CD14-positive monocyte (primary cell): ENCODE measurements around the gene MGAT4D. TPM values are rescaled to one million over a fixed set of nuclear protein-coding genes. Genes with fewer than 3 reads are reported as not detected.
A peak's percentile ranks its signal among the peaks of the same experiment; 100 is the strongest.

Source experiments
- DNase-seq, 3 donors: peaks; one replicate each; pipeline ENCODE4 v3.0.0-alpha.2; 2011 to 2022
- H2AFZ ChIP-seq: 2 replicates; pipeline ENCODE4 v1.6.0; 2012; ENCODE audit warnings: mild to moderate bottlenecking, low read depth, low read length, inconsistent platforms; ENCODE audit not compliant: insufficient read depth, poor library complexity, severe bottlenecking
- H3K27ac ChIP-seq, 2 donors: 1 replicate in 1 of 2; 2 replicates in 1 of 2; pipeline ENCODE4 v1.5.1; 2012 to 2013; ENCODE audit warnings: low read length in 2 of 2, control low read depth in 1 of 2, inconsistent platforms in 1 of 2, low read depth in 1 of 2, mild to moderate bottlenecking in 1 of 2
- H3K27me3 ChIP-seq, 2 donors: one replicate each; pipeline versions ENCODE4 v1.6.0 to v1.6.1; 2011 to 2013; ENCODE audit warnings: low read length in 2 of 2; ENCODE audit not compliant: control insufficient read depth in 2 of 2, insufficient read depth in 2 of 2
- H3K36me3 ChIP-seq, 2 donors: replicated peaks in 1 of 2; 1 replicate in 1 of 2; 2 replicates in 1 of 2; pipeline versions ENCODE4 v1.5.1 to v1.6.1; 2012 to 2013; ENCODE audit warnings: low read length in 2 of 2, control low read depth in 1 of 2, inconsistent platforms in 1 of 2, mild to moderate bottlenecking in 1 of 2; ENCODE audit not compliant: insufficient read depth in 2 of 2, control insufficient read depth in 1 of 2
- H3K4me1 ChIP-seq, 2 donors: 1 replicate in 1 of 2; 2 replicates in 1 of 2; pipeline versions ENCODE4 v1.5.1 to v1.6.1; 2012 to 2013; ENCODE audit warnings: low read length in 2 of 2, control low read depth in 1 of 2, inconsistent platforms in 1 of 2, mild to moderate bottlenecking in 1 of 2, moderate library complexity in 1 of 2; ENCODE audit not compliant: insufficient read depth in 2 of 2, control insufficient read depth in 1 of 2
- H3K4me2 ChIP-seq: replicated peaks from 2 replicates; pipeline ENCODE3; 2012; ENCODE audit warnings: low read length, moderate library complexity, mild to moderate bottlenecking; ENCODE audit not compliant: poor library complexity, severe bottlenecking; ENCODE audit errors: extremely low read depth
- H3K4me3 ChIP-seq, 3 experiments: fragments of 200-600 bp in 1 of 3; sonication (generic) in 1 of 3; replicated peaks in 1 of 3; 1 replicate in 2 of 3; 2 replicates in 1 of 3; pipeline ENCODE4 v1.5.1; 2011 to 2013; ENCODE audit warnings: low read length in 3 of 3, mild to moderate bottlenecking in 3 of 3, control low read depth in 2 of 3, low read depth in 2 of 3, inconsistent platforms in 1 of 3, moderate library complexity in 1 of 3
- H3K79me2 ChIP-seq: 2 replicates; pipeline ENCODE4 v1.6.0; 2012; ENCODE audit warnings: mild to moderate bottlenecking, control low read depth, inconsistent platforms, low read length, moderate library complexity; ENCODE audit not compliant: insufficient read depth
- H3K9ac ChIP-seq: 2 replicates; pipeline ENCODE4 v1.6.0; 2017; ENCODE audit warnings: low read length, mild to moderate bottlenecking; ENCODE audit not compliant: insufficient read depth, poor library complexity, severe bottlenecking
- H3K9me3 ChIP-seq, 2 donors: replicated peaks in 1 of 2; 1 replicate in 1 of 2; 2 replicates in 1 of 2; pipeline versions ENCODE4 v1.5.1 to v1.6.1; 2012 to 2013; ENCODE audit warnings: low read length in 2 of 2, control low read depth in 1 of 2; ENCODE audit not compliant: control insufficient read depth in 1 of 2, insufficient read depth in 1 of 2
- H4K20me1 ChIP-seq: 2 replicates; pipeline ENCODE4 v1.6.0; 2012; ENCODE audit warnings: mild to moderate bottlenecking, low read length, control low read depth, moderate library complexity; ENCODE audit not compliant: insufficient read depth
- H3K27ac Mint-ChIP-seq, 7 donors: one replicate each; pipeline ENCODE4 v1.8.0; 2020; ENCODE audit warnings: mild to moderate bottlenecking in 7 of 7, mixed read lengths in 7 of 7, moderate library complexity in 6 of 7, inconsistent platforms in 2 of 7
- H3K27me3 Mint-ChIP-seq, 3 donors: one replicate each; pipeline ENCODE4 v1.8.0; 2021 to 2022; ENCODE audit warnings: low read depth in 3 of 3, mild to moderate bottlenecking in 3 of 3, mixed read lengths in 3 of 3, moderate library complexity in 3 of 3, inconsistent platforms in 1 of 3
- H3K36me3 Mint-ChIP-seq, 2 donors: one replicate each; pipeline ENCODE4 v1.8.0; 2020; ENCODE audit warnings: mixed read lengths in 2 of 2, inconsistent platforms in 1 of 2, mild to moderate bottlenecking in 1 of 2
- H3K4me1 Mint-ChIP-seq: one replicate; pipeline ENCODE4 v1.8.0; 2020; ENCODE audit warnings: mild to moderate bottlenecking, mixed read lengths
- H3K4me3 Mint-ChIP-seq, 2 donors: one replicate each; pipeline ENCODE4 v1.8.0; 2020; ENCODE audit warnings: mild to moderate bottlenecking in 2 of 2, mixed read lengths in 2 of 2, moderate library complexity in 1 of 2
- H3K9me3 Mint-ChIP-seq, 7 donors: one replicate each; pipeline ENCODE4 v1.8.0; 2020 to 2022; ENCODE audit warnings: mixed read lengths in 7 of 7, mild to moderate bottlenecking in 6 of 7, moderate library complexity in 6 of 7, inconsistent platforms in 2 of 7
- WGBS: methylation state at CpG from one replicate; pipeline ENCODE4 v1.1.5; 2013; ENCODE audit warnings: missing lambda C conversion rate; ENCODE audit not compliant: insufficient coverage; 5-methylcytosine and 5-hydroxymethylcytosine counted together
- intact Hi-C, 2 donors: fragments of 100-400 bp; cut with micrococcal nuclease; formaldehyde crosslinking; loops; one replicate each; pipeline versions ENCODE4 v1.15.0 to v1.15.1; 2023
- polyA plus RNA-seq, 3 donors: library from polyadenylated mRNA; depleted of rRNA in 1 of 3; unstranded in 2 of 3; stranded (reverse) in 1 of 3; fragments of 300-500 nt in 2 of 3; fragments of >200 nt in 1 of 3; fragmentation: Illumina TruSeq in 2 of 3; gene quantifications; 1 replicate in 2 of 3; 2 replicates in 1 of 3; pipeline ENCODE4 v1.2.3, GENCODE V29; 2012 to 2021
- TF ChIP-seq, protein P1 (sequence below): fragments of 200-600 bp; IDR thresholded peaks from one replicate; pipeline ENCODE4 v1.8.0; 2022; ENCODE audit warnings: antibody characterized with exemption, mild to moderate bottlenecking

The MGAT4D gene
- polyA plus RNA-seq, 3 donors, result not detected

DNA sequence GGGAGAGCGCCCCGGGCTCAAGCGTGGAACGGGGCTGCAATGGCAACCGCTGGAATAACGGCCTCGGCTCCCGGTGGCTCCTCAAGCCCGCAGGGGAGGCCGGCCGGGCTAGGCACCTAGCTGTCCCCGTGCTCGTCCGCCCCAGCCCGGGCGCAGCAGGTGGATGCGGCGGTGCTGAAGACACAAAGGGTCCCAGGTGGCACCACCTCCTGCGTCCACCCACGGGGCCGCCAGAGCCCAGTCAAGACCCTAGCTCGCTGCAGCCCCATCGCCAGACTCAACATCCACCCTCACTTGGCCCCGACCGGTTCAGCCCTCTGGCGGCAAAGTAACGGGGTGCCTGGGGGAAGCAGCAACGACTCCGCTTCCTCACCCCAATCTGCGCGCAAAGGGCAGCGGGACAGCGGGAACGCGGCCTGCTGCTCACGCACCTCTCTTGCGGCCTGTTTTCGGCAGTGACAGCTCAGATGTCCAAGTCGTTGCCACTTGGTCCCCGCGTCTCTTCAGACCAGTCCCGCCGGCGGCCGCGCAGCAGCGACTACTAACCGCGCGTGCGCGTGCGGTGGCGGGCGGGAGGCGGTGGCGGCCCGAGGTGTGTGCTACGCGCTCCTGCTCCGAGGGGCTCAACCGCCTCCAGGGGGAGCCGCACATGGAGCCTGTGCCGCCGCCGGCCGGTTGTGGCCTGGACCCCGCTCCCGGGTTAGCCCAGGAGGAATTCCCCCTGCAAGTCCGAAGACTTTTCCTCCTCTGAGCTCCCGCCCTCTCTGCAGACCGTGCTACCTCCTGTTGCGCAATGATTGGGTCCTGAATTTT lies 70.8 kb downstream of the MGAT4D start, which contains the start of gene CLGN:
Gene CLGN, minus strand, starts transcription at position 543 of the 813 bp plus-strand sequence. CDS start 14,570 bp downstream, outside the sequence.
- peak within 1 kb of the TSS; percentile 88 to 93 for H3K4me3 Mint-ChIP-seq
- intact Hi-C loops, result no loop called here
- Histone ChIP-seq H3K27ac (no peak within 1 kb of the TSS), H3K79me2 (no peaks in the 10 kb centered on the region), H3K4me2 (peak within 1 kb of the TSS; percentile 96), H3K4me1 (peaks cover 10 to 14% of the 10 kb centered on the region in 2 donors), H3K36me3 (no peaks in the 10 kb centered on the region), H3K9me3 (no peaks in the 10 kb centered on the region), H2AFZ (peak within 1 kb of the TSS; percentile 93), H3K27me3 (peaks cover 0 to 4% of the 10 kb centered on the region in 2 donors), H3K9ac (peak within 1 kb of the TSS; percentile 47), H3K4me3 (peak within 1 kb of the TSS; percentile 49 to 86 (median 61)), H4K20me1 (no peaks in the 10 kb centered on the region)
- no peaks in the 10 kb centered on the region for H3K36me3 Mint-ChIP-seq
- H3K4me1 Mint-ChIP-seq, result peaks cover 13% of the 10 kb centered on the region
- TF ChIP-seq, protein P1, sequence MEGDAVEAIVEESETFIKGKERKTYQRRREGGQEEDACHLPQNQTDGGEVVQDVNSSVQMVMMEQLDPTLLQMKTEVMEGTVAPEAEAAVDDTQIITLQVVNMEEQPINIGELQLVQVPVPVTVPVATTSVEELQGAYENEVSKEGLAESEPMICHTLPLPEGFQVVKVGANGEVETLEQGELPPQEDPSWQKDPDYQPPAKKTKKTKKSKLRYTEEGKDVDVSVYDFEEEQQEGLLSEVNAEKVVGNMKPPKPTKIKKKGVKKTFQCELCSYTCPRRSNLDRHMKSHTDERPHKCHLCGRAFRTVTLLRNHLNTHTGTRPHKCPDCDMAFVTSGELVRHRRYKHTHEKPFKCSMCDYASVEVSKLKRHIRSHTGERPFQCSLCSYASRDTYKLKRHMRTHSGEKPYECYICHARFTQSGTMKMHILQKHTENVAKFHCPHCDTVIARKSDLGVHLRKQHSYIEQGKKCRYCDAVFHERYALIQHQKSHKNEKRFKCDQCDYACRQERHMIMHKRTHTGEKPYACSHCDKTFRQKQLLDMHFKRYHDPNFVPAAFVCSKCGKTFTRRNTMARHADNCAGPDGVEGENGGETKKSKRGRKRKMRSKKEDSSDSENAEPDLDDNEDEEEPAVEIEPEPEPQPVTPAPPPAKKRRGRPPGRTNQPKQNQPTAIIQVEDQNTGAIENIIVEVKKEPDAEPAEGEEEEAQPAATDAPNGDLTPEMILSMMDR, result peak; percentile 29
- WGBS, result under 1% methylated on average over 69 of the region's 73 CpGs
- H3K27me3 Mint-ChIP-seq, result peaks cover 4 to 10% (median 8%) of the 10 kb centered on the region in 3 donors
- H3K9me3 Mint-ChIP-seq, result no peaks in the 10 kb centered on the region
- DNase-seq, result peak; percentile 18 to 39 (median 29)
- peak within 1 kb of the TSS in 2 of 7 donors; percentile 46 to 64 for H3K27ac Mint-ChIP-seq

DNA sequence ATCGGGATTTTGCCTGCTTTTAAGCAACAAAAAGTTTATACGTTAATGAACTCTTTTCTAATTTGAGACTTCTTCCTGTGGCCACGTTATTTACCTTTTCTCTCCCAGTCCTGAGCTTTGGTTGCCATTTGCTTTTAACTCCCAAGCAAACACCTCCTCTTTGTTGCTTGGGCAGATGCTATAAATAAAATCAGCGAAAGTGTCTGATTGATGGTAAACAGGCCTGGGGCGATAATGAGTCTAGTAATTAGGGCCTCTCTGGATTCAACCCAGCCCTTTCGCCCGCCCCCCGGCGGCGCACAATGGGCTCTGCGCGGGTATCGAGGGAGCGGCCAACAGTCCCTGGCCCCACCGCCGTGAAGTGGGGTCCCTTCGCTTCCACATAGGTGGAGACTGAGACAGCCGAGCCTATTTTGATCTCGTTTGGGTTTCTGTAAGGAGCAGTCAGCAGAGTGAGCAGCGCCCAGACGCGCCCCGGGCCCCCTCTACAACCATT lies 71.4 kb downstream of the MGAT4D start:
- Mint-ChIP-seq H3K9me3 (no peaks in the 10 kb centered on the region), H3K36me3 (no peaks in the 10 kb centered on the region), H3K4me1 (peaks cover 13% of the 10 kb centered on the region), H3K27me3 (peaks cover 4 to 10% (median 6%) of the 10 kb centered on the region in 3 donors), H3K27ac (no peak overlapping the region), H3K4me3 (peak overlapping the region; percentile 88 to 93)
- WGBS, result 2% methylated on average over 21 of the region's 23 CpGs
- TF ChIP-seq, protein P1, result no peak
- Histone ChIP-seq H4K20me1 (no peaks in the 10 kb centered on the region), H3K4me1 (peaks cover 10 to 14% of the 10 kb centered on the region in 2 donors), H3K36me3 (no peaks in the 10 kb centered on the region), H3K9me3 (no peaks in the 10 kb centered on the region), H3K79me2 (no peaks in the 10 kb centered on the region), H3K4me2 (peak overlapping the region; percentile 96), H3K4me3 (peak overlapping the region; percentile 49 to 86 (median 61)), H3K27me3 (peaks cover 0 to 4% of the 10 kb centered on the region in 2 donors), H3K9ac (peak overlapping the region; percentile 47), H3K27ac (no peak overlapping the region), H2AFZ (peak overlapping the region; percentile 93)
- DNase-seq, result no peak
- intact Hi-C loops, result no loop called here
